GM12892 (cell line): Measurements from ENCODE around the gene TTLL11.

Experiments
- DNase-seq: peaks from one replicate; pipeline ENCODE4 v3.0.0; 2011; ENCODE audit not compliant: insufficient read length
- FAIRE-seq: peaks from 2 replicates; lab custom pipeline; 2011; peaks lifted over from hg19 to GRCh38; lab: Jason Lieb, UNC
- POLR2A ChIP-seq: IDR thresholded peaks from 2 replicates; pipeline ENCODE4 v1.6.1; 2011; ENCODE audit warnings: low read depth, low read length, control low read depth
- POLR2AphosphoS5 ChIP-seq: IDR thresholded peaks from 2 replicates; pipeline ENCODE4 v1.6.1; 2011; ENCODE audit warnings: low read depth, low read length, control low read depth
- TAF1 ChIP-seq: IDR thresholded peaks from 2 replicates; pipeline ENCODE4 v1.6.1; 2011; ENCODE audit warnings: low read depth, mild to moderate bottlenecking, control low read depth, low read length, borderline replicate concordance

Gene TTLL11

GRCh38 chr9:121963528-121963995 is 129.5 kb downstream of the TTLL11 start:
- DNase-seq (no peak), FAIRE-seq (no peak)
- no peak for TF ChIP-seq POLR2AphosphoS5
- no peak for TF ChIP-seq TAF1
- TF ChIP-seq POLR2A = no peak

- TF ChIP-seq POLR2AphosphoS5 (no peak), POLR2A (no peak), TAF1 (no peak)
- no peak for FAIRE-seq
These were observed 130.7 kb downstream of the TTLL11 start for GRCh38 chr9:121962421-121962820.

GRCh38 chr9:121960665-121961064 is 132.4 kb downstream of the TTLL11 start:
- TF ChIP-seq TAF1 (no peak), POLR2A (no peak), POLR2AphosphoS5 (no peak)
- DNase-seq (no peak), FAIRE-seq (no peak)

More at GRCh38 chr9:121962421-121962820, 130.7 kb downstream of the TTLL11 start:
- DNase-seq = no peak

- DNase-seq (no peak), FAIRE-seq (no peak)
- TF ChIP-seq POLR2A = no peak
- no peak for TF ChIP-seq TAF1
- no peak for TF ChIP-seq POLR2AphosphoS5
These were observed 134.6 kb downstream of the TTLL11 start for GRCh38 chr9:121958530-121958929.

- FAIRE-seq (no peak), DNase-seq (no peak)
- TF ChIP-seq POLR2AphosphoS5 = no peak
These were observed 136.3 kb downstream of the TTLL11 start for GRCh38 chr9:121956808-121957207.

GRCh38 chr9:121955649-121956048 is 137.5 kb downstream of the TTLL11 start:
- DNase-seq = no peak
- no peak for TF ChIP-seq POLR2AphosphoS5
- no peak for TF ChIP-seq TAF1
- no peak for TF ChIP-seq POLR2A
- FAIRE-seq = no peak

GRCh38 chr9:121954477-121955140 is 138.5 kb downstream of the TTLL11 start:
- DNase-seq = no peak
- no peak for FAIRE-seq

GRCh38 chr9:121952611-121953010 is 140.5 kb downstream of the TTLL11 start:
- no peak for TF ChIP-seq POLR2AphosphoS5
- TF ChIP-seq POLR2A = no peak
- TF ChIP-seq TAF1 = no peak
- no peak for DNase-seq
- no peak for FAIRE-seq

More at GRCh38 chr9:121954477-121955140, 138.5 kb downstream of the TTLL11 start:
- no peak for TF ChIP-seq POLR2AphosphoS5
- no peak for TF ChIP-seq POLR2A
- no peak for TF ChIP-seq TAF1

- FAIRE-seq (no peak), DNase-seq (no peak)
- no peak for TF ChIP-seq POLR2AphosphoS5
- TF ChIP-seq POLR2A = no peak
- no peak for TF ChIP-seq TAF1
These were observed 142.2 kb downstream of the TTLL11 start for GRCh38 chr9:121950866-121951265.

- no peak for TF ChIP-seq POLR2AphosphoS5
- no peak for FAIRE-seq
These were observed 142.7 kb downstream of the TTLL11 start for GRCh38 chr9:121950441-121950840.

GRCh38 chr9:121949766-121950165 is 143.3 kb downstream of the TTLL11 start:
- DNase-seq = no peak
- no peak for FAIRE-seq
- TF ChIP-seq POLR2AphosphoS5 = no peak
- TF ChIP-seq TAF1 = no peak
- TF ChIP-seq POLR2A = no peak

More at GRCh38 chr9:121950441-121950840, 142.7 kb downstream of the TTLL11 start:
- DNase-seq = no peak

GRCh38 chr9:121949364-121949763 is 143.7 kb downstream of the TTLL11 start:
- FAIRE-seq (no peak), DNase-seq (no peak)
- TF ChIP-seq POLR2AphosphoS5 (no peak), TAF1 (no peak)
